Cortex of kidney (tissue), 1 donor: ENCODE data around the gene KMT2A.
"Not testable (repeated sequence)": the region's sequence is repeated elsewhere in the genome, so short reads cannot be mapped to it uniquely, and the experiment has no call there.

Experiments used
- DNase-seq: peaks from one replicate; lab custom pipeline; 2025; lab: John Stamatoyannopoulos, UW

The KMT2A gene

DNA sequence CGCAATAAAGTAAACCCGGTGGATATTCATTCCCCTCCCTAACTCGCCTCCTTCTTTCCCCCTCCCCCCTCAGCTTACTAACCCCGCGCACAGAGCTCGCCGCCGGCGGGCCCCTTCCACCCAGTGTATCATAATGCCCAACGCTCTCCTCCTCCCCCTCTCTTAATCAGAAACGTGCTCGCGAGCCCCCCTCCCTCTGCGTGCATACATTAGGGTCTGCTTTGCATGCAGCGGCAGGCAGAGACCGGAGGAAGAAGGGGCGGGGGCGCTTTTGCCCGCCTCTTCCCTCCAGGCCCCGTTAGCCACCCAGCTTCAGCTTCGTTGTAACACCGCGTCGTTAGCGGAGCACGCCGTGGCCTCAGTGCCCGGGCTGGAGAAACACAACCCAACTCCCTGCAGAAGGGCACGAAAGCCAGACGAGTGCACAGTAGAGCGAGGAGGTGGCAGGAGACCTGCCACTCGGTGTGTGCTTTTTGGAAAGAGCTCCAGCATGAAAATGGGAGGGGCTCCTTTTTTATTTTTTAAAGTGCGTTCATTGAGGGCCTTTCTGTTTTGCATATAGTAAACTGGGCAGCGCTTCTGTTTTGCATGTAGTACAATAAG, 901 bp upstream of the KMT2A start:
- DNase-seq = no peak

DNA sequence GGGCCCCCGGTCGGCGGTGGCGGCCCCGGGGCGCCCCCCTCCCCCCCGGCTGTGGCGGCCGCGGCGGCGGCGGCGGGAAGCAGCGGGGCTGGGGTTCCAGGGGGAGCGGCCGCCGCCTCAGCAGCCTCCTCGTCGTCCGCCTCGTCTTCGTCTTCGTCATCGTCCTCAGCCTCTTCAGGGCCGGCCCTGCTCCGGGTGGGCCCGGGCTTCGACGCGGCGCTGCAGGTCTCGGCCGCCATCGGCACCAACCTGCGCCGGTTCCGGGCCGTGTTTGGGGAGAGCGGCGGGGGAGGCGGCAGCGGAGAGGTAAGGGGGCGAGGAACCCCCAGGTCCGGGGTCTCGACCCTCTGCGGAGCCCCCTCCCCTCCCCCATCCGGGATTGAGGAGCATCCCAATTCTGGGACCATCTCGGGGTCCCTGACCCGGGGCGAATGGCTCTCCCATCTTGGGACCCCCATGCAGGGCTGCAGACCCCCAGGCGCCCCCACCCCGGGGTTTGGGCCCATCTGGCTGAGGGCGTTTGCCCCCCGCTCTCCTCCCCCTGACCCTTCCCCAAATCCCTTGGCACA, 431 bp downstream of the KMT2A start:
- no peak for DNase-seq

DNA sequence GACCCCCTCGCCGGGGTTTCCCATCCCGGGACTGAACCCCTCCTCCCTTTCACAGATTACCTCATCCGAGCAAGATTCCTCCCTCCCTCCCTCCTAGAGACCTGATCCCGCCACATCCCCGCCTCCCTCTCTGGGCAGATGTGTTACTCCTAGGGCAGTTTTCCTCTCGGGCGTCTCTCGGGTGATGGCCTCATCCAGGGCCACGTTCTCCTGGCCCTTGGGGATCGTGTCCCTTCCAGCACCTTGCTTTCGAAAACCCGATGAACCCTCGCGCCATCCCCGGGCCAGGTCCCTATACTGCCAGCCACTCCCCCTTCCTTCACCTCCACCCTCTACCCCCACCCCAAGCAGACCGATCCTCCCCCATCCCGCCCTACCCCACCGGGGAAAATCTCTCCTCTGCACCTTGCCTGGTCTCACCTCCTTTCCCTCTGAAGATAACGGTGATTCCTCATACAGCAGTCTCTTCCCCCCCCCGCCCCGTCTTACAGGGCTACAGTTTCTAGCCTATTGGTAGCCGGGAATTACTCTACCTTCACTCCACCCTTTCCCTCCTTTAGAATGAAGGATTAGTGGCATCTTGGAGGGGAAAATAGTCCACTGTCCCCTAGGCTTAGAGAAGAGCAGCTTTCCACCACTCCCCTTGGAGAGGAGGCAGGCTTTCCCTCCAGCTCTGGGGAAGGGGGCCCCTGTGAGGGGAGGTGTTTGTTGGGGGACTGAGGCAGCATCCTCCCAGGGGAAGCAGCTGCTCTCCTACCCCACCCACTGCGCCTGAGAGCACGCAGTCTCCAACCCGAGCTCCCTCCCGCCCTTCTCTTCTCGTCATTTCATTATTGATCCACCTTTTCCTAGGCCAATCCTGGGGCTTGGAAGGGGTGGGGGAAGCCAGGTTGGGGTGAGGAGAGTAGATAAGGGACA, 1.2 kb downstream of the KMT2A start:
- DNase-seq = no peak

DNA sequence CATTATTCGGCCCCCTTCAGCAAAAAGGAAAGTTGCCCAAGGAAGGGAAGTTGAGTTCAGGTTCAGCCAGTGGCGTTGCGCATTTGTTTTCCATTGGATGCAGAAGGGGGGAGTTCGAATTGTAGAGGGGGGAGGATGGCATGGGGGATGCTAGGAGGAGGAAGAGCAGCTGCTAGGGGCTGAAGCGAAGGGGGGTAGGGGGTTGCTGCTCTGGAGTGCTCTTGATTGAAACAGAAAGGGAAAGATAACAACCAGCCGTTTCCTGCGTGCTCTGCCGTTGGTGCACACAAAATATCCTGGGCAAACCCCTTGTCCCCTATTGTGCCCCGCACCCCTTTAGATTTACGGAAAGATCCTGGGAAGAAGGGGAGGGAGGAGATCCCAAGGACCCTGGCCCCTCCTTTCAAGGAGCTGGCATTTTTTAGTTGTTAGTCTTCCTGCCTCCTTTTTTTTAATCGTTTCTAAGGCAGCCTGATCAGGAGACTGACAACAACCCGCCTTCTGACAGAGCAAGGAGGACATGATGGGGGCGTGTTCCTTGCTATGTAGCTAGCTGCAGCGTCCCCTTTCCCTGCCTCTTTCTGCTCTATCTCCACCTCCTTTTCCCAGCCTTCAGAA, 2.1 kb downstream of the KMT2A start:
- DNase-seq = no peak

DNA sequence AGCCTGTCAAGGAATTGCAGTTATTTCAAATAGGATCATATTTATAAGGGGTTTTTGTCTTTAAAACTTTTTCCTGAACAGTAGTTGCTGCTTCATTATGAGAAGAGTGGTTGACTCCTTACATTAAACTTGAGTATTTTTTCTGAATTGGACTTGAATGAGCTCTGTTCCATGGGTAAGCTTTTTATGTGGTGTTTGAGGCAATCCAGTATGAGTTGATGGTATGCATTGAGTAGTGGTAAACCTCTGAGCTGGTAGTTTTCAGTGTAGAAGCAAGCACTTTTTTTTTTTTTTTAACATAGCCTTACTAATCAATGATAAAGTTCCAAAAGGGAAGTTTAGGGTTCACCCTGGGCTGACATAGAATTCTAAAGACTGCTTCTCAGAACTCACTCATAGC, 3.4 kb downstream of the KMT2A start:
- no peak for DNase-seq

DNA sequence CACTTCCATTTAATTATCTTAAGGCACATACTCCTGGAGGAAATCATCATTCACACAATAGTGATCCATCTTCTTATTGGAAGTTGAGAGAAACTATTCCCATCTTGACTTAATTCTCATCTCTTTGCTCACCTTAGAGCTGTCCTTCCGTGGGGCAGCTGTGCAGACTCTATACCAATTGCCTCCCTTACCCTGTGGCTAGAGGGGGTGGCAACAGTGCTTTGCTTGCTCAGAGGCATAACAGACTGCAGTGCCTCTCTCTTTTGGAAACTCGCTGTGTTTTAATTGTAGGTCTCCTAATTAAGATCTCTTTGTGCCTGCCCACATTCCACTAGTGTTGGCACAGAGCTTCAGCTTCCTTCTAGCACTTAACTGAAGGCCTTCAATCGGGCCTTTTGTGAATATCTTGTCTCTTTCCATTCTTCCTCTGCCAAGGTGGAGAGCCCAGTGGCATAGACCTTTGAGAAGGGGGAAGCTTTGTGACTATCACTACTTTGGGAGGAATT, 5.5 kb downstream of the KMT2A start:
- no peak for DNase-seq

DNA sequence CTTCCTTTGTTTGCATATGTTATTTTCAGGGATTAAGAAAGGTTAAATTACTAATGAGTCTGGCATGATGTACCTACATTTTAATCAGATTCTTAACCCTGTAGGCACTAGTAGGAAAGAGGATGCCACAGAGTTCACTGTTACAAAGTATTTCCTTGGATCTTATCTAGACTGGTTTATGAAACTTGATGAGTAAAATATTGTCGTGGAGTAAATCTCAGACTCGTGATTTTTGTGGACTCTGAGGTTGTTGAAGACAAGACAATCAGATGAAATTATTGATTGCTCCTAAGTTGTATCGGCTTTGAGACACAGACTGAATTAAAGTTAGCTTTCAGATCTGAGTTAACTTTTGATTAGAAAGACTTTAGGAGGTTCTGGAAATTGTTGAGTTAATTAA, 6.0 kb downstream of the KMT2A start:
- no peak for DNase-seq

DNA sequence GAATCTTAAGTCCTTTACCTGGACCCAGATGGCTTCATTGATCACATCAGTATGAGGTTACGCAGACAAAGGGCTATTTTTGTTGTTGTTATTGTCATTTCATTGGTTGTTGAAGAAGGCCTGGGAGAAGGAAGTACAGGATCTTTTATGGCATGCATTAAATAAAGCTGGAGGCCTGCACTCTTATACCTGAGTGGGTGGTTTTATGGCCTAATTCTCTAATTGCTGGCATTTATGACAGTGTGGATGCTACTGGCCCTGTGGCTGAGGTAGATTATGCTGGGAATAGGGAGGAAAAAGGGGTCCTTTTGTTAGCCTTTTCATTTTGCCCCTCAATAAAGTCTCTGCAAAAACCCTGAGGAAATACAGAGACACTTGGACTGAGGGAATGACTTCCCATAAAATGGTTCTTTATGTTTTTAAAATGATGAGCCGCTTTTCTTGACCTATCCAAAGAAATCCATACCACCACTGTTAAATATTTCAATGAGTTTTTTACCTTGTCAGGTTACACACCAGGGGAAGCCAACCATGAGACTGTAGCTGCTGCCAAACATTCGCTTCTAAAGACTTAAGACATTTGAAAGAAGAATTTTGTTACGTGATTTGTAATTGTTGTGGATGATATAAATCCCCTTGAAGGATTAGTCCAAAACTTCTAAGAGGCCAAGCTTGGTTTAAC, 6.8 kb downstream of the KMT2A start:
- no peak for DNase-seq

DNA sequence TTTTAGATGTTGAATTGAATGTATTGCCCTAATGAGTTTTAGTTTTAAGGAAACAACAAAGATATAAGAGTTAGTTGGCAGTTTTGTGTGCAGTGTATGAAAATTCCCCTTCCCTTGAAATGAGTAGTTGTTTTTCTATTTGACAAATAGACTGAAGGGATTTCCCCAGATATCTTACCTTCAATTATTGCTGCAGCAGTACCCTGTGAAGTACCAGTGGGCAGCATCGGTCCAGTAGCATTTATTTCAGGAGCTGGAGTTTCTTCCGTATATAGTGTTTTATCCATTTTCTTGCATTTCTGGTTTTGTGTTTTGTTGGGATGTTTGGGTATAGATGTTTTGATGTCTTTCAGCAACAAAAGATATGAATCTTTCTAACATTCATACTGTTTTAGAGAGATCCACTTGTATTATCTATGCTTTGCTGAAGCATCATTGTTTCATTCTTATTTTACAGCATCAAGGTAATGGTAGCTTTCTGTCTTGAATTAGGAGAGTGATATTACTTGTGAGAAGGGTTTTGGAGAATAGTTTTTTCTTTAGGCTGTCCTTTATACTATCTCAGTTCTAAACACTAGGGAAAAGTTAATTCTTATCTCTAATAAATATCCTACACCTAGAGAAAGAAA, 7.4 kb downstream of the KMT2A start:
- DNase-seq = no peak

DNA sequence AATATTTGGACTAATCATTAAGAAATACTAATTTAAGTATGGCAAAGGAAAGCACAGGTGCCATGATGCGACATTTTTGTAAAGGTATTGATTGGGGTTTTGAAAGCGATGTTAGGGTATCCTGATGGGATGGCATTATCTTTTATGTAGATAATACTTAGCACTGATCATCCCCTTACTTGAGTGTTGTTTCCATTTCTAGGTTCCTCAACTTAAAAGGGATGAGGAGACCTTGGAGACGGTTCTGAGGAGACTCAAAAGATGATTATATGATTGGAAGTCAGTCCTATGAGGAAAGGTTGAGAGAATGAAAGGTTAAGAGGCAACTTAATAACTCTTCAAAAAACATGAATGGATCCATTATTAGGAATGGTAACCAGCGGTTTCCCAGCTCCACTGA, 11.1 kb downstream of the KMT2A start:
- no peak for DNase-seq

DNA sequence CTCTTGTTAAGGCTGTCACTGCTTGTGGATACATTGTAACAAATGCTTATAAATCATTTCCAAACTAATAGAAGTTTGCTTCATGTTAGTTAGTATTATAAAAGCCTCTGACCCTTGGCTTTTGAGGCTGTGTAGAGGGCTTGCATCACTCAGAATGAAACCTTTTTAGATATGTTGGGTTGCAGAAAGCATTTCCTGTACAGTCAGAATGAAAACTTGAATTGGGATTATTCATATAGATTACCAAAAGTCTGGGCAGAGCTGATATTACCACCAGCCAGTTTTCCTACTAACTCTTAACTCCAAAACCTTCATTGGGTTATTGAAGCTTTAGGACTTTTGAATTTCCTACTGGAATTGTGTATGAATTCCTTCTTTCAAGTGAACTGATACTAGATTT, 12.0 kb downstream of the KMT2A start:
- no peak for DNase-seq

DNA sequence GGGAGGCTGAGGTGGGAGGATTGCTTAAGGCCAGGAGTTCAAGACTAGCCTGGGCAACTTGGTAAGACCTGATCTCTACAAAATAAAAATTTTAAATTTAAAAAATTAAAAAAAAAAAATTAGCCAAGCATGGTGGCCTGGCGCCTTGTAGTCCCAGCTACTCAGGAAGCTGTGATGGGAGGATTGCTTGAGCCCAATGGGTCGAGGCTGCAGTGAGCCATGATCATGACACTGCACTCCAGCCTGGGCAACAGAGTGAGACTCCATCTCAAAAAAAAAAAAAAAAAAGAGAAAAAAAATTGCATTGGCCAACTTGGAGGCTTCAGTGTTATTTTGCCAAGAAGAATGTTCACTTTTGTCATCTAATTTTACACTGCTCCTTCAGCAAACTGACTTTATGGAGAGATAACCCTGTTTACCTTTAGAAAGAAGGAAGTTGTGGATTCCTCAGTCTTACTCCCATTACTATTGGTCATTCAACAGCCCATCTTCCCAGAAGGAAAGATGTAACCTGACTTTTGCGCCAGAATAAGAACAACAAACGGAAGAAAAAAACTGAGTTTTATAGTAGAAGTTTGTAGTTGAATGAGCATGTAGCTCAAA, 13.1 kb downstream of the KMT2A start:
- DNase-seq = no peak

DNA sequence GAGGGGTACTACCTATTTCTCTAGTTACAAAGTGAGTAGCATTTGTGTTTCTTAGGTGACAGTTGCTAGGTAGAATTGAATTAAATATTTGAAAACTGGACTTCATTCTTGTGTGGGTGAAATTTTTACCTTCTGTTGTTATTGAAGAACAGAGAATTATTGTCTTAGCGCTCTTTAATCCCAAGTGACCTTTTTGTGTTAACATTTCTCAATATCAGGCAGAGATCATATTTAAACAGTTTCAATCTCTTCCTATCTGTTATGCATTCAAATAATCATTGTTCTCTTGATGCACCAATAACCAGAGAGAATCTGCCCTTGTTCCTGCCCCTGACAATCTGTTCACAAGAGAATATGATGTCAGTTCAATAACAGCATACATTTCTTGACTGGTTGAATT, 14.2 kb downstream of the KMT2A start:
- DNase-seq = no peak

DNA sequence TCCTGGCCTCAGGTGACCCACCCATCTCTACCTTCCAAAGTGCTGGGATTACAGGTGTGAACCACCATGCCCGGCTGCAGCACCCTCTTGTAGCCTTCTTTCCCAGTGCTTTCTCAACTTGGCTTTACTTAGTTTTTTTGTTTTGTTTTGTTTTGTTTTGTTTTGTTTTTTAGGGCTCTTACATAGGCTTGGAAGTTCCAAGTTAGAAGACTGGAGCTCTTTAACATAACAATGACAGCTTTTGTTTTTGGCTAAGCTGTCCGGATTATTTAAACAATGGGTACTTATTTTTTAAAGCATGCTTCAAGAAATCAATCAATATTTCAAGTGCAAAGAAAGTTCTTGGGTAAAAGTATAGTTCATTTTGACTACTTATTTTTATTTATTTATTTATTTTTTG, 25.9 kb downstream of the KMT2A start:
- DNase-seq = no peak

DNA sequence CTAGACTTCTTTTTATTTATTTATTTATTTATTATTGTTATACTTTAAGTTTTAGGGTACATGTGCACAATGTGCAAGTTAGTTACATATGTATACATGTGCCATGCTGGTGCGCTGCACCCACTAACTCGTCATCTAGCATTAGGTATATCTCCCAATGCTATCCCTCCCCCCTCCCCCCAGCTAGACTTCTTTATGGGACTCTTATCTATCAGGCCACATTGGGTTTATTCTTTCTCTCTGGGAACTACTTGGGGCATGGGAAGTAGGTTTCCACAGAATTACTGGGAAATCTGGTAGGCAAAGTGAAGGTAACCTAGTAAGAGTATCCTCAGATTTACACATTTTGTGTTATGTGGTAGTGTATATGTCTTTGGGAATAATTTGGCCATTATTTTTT, 32.7 kb downstream of the KMT2A start:
- not testable (repeated sequence) for DNase-seq

DNA sequence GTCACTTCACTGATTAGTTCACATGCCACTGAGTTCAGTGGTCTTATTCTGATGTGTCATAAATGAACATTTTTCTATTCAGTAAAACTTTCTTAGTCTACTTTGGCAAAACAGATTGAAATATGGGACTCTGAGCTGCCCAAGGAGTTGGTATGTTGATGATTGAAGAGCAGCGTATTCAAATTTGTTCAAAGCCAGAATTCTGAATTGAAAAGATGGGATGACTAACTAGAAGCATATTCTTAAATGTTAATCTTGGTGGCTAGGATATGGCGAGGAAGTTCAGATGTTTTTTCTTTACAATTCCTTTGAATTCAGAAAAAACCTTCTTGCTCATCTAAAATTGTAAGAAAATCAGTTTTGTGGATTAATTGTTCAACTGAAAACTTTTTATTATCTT, 34.7 kb downstream of the KMT2A start:
- DNase-seq = no peak

DNA sequence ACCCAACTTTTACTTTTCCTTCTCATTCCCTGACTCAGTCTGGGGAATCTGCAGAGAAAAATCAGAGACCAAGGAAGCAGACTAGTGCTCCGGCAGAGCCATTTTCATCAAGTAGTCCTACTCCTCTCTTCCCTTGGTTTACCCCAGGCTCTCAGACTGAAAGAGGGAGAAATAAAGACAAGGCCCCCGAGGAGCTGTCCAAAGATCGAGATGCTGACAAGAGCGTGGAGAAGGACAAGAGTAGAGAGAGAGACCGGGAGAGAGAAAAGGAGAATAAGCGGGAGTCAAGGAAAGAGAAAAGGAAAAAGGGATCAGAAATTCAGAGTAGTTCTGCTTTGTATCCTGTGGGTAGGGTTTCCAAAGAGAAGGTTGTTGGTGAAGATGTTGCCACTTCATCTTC, 37.2 kb downstream of the KMT2A start:
- no peak for DNase-seq

DNA sequence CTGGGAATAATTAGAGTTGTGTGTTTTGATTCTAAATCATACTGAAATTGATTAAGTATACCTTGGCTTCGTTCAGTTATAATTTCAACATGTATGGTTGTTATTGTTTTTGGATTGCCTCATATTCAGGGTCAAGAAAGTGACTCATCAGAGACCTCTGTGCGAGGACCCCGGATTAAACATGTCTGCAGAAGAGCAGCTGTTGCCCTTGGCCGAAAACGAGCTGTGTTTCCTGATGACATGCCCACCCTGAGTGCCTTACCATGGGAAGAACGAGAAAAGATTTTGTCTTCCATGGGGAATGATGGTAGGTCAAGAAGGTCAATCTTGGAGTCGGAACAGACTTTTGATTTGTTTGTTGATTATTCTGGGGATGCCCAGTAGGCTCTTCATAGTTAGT, 40.4 kb downstream of the KMT2A start:
- DNase-seq = no peak

DNA sequence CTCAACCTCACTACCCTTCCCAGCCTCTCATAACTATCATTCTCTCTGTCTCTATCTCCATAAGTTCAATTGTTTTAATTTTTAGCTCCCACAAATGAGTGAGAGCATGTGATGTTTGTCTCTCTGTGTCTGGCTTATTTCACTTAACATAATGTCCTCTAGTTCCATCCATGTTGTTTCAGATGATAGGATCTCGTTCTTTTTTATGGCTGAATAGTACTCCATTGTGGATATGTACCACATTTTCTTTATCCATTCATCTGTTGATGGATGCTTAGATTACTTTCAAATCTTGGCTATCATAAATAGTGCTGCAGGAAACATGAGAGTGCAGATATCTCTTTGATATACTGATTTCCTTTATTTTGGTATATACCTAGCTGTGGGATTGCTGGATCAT, 44.9 kb downstream of the KMT2A start:
- not testable (repeated sequence) for DNase-seq

DNA sequence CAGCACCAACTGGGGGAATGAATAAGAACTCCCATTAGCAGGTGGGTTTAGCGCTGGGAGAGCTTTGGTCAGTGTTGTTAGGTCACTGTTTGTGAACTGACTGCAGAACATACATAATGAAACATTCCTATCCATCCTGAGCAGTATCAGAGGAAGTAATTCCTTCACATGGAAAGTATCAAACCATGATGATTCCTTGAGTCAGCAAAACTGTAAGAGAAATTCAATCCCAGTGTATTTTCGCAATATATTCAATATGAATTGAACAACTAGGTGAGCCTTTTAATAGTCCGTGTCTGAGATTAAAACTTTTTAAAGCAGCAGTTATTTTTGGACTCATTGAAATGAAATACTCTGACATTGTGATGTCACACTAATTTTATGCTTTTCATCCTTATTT, 48.1 kb downstream of the KMT2A start:
- no peak for DNase-seq

DNA sequence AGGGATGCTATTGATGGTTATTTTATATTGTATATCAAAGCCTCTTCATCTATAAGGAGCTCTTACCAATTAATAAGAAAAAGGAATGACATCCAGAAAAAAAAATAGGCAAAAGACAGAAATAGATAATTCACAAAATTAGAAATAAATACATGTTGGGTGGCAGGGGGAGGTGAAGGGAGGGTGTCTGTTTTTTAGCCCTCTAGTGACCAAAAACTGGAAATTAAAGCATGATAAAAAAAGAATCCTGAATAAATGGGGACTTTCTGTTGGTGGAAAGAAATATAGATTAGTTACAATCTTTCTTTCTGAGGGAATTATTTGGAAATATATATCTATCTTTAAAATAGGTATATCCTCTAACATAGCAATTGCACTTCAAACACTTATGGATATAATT, 49.0 kb downstream of the KMT2A start:
- no peak for DNase-seq
